Measurements from ENCODE around the gene APLNR. TPM values are rescaled to one million over a fixed set of nuclear protein-coding genes. Genes with fewer than 3 reads are reported as not detected.
"Not testable (repeated sequence)": the region's sequence is repeated elsewhere in the genome, so short reads cannot be mapped to it uniquely, and the experiment has no call there.

APLNR gene
- 26.6 TPM for polyA plus RNA-seq (2013, experiment 1 of 2)
- polyA plus RNA-seq (2013, experiment 2 of 2): 21.2 TPM

DNA sequence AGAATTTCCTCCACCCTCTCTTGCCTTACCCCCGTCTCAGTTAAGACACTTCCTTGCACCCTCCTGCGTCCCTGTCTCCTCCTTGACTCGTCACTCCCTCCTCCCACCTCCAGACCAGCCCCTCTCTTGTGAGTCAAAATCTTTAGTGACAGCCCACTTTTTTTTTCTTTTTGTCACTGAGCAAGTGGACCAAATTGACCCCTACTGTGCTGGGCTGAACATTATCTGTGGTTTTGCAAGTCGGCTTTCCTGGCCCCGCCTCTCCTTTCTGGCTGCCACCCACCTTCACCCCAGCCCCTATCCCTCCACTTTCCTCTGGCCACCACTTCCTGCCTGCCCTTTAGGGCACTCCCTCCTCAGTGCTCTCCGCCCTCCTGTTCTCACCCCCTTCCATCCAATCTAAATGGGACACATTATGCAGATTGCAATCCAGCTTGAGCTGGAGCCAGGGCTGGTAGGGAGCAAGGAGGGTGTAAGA, at the start of gene APLNR:
TSS of gene APLNR (minus strand) at position 47 of the 478 bp plus-strand sequence. CDS start 246 bp downstream, outside the sequence.
- 22% methylated on average over 6 of the region's 6 CpGs for WGBS
- H3K27ac ChIP-seq (ENCODE audit: low read depth, low read length): no peak within 1 kb of the TSS
- H3K36me3 ChIP-seq (ENCODE audit: insufficient read depth, low read length): no peaks in the 10 kb centered on the region
- peaks cover 16% of the 10 kb centered on the region for H3K4me1 ChIP-seq (ENCODE audit: insufficient read depth, low read length)
- no peak within 1 kb of the TSS for H3K9ac ChIP-seq (ENCODE audit: low read depth, low read length)
- no peaks in the 10 kb centered on the region for H3K27me3 ChIP-seq (ENCODE audit: insufficient read depth, low read length)
- H3K4me3 ChIP-seq (ENCODE audit: low read length): no peak within 1 kb of the TSS
- no peaks in the 10 kb centered on the region for H3K9me3 ChIP-seq (ENCODE audit: insufficient read depth, low read depth, low read length)

DNA sequence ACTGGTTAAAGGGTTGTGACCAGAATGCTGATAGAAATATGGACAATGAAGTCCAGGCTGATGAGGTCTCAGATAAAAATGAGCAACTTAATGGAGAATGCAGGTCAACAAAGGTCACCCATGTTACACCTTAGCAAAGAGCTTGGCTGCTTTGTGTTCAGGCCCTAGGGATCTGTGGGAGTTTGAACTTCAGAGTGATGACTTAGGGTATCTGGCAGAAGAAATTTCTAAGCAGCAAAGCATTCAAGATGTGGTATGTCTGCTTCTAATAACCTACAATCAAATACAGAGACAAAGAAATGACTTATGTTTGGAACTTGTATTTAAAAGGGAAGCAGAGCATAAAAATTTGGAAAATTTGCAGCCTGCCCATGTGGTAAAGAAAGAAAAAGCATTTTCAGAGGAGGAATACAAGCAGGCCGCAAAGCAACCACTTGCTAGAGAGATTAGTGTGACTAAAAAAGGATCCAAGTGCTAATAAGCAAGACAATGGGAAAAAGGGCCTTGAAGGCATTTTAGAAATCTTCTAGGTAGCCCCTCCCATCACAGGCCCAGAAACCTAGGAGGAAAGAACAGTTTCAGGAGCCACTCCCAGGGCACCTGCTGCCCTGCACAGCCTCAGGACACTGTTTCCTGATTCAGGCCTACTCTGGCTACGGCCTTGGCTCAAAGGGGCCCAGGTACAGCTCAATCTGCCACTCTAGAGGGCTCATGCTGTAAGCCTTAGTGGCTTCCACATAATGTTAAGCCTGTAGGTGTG, 46.4 kb upstream of the APLNR start:
- Histone ChIP-seq H3K4me1 (ENCODE audit: insufficient read depth, low read length) (peaks cover 17% of the 10 kb centered on the region), H3K36me3 (ENCODE audit: insufficient read depth, low read length) (no peaks in the 10 kb centered on the region), H3K9me3 (ENCODE audit: insufficient read depth, low read depth, low read length) (0 out of 2 replicates have a peak, but pooled peaks cover 2% of the 10 kb centered on the region), H3K27me3 (ENCODE audit: insufficient read depth, low read length) (no peaks in the 10 kb centered on the region), H3K9ac (ENCODE audit: low read depth, low read length) (no peak overlapping the region), H3K4me3 (ENCODE audit: low read length) (no peak overlapping the region), H3K27ac (ENCODE audit: low read depth, low read length) (peak overlapping the region; percentile 70; the same call in 1 of the 2 replicates)
- 37% methylated on average over 2 of the region's 2 CpGs for WGBS

DNA sequence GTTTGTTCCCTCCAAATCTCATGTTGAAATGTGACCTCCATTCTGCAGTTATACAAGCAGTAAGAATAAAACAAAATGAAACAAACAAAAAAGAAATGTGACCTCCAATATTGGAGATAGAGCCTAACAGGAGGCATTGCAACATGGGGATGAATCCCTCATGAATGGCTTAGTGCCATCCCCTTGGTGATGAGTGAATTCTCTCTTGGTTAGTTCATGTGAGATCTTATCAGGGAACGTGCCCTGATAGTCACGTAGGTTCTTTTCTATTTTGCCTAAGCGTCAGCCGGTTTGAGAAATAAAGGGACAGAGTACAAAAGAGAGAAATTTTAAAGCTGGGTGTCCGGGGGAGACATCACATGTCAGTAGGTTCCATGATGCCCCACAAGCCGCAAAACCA, 44.5 kb upstream of the APLNR start:
- H3K9ac ChIP-seq (ENCODE audit: low read depth, low read length); H3K4me3 ChIP-seq (ENCODE audit: low read length); H3K27ac ChIP-seq (ENCODE audit: low read depth, low read length); H3K9me3 ChIP-seq (ENCODE audit: insufficient read depth, low read depth, low read length); H3K27me3 ChIP-seq (ENCODE audit: insufficient read depth, low read length); H3K36me3 ChIP-seq (ENCODE audit: insufficient read depth, low read length): not testable (repeated sequence)
- peaks cover 28% of the 10 kb centered on the region for H3K4me1 ChIP-seq (ENCODE audit: insufficient read depth, low read length)
- WGBS: 85% methylated on average over 6 of the region's 6 CpGs

DNA sequence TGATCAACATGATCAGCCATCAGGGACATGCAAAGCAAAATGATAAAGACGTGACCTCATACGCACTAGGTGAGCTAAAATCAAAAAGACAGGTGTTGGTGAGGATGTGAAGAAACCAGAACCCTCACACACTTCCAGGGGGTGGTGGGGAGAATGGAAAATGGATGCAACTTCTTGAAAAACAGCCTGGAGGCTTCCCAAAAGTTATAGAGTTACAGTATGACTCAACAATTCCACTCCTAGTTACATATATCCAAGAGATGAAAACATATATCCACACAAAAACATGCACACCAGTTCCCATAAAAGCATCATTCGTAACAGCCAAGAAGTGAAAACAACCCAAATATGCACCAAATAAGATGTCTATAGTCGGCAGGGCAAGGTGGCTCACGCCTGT, 42.1 kb upstream of the APLNR start:
- WGBS: 95% methylated on average over 5 of the region's 5 CpGs
- Histone ChIP-seq H3K9ac (ENCODE audit: low read depth, low read length) (no peak overlapping the region), H3K9me3 (ENCODE audit: insufficient read depth, low read depth, low read length) (0 out of 2 replicates have a peak, but pooled peaks cover 2% of the 10 kb centered on the region), H3K4me3 (ENCODE audit: low read length) (no peak overlapping the region), H3K27ac (ENCODE audit: low read depth, low read length) (no peak overlapping the region), H3K27me3 (ENCODE audit: insufficient read depth, low read length) (peaks cover 14% of the 10 kb centered on the region), H3K36me3 (ENCODE audit: insufficient read depth, low read length) (no peaks in the 10 kb centered on the region), H3K4me1 (ENCODE audit: insufficient read depth, low read length) (peaks cover 23% of the 10 kb centered on the region)

DNA sequence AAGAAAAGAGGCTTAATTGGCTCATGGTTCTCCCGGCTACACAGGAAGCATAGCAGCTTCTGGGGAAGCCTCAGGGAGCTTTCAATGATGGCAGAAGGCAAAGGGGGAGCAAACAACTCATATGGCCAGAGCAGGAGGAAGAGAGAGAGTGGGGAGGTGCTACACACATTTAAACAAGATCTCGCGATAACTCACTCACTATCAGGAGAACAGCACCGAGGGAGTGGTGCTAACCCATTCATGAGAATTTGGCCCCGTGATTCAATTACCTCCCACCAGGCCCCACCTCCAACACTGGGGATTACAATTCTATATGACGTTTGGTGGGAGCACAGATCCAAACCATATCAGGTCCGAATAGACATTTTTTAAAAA, 41.7 kb upstream of the APLNR start:
- 0 out of 2 replicates have a peak, but pooled peaks cover 2% of the 10 kb centered on the region for H3K9me3 ChIP-seq (ENCODE audit: insufficient read depth, low read depth, low read length)
- peaks cover 19% of the 10 kb centered on the region for H3K4me1 ChIP-seq (ENCODE audit: insufficient read depth, low read length)
- H3K9ac ChIP-seq (ENCODE audit: low read depth, low read length): no peak overlapping the region
- H3K36me3 ChIP-seq (ENCODE audit: insufficient read depth, low read length): no peaks in the 10 kb centered on the region
- peaks cover 14% of the 10 kb centered on the region for H3K27me3 ChIP-seq (ENCODE audit: insufficient read depth, low read length)
- 91% methylated on average over 7 of the region's 7 CpGs for WGBS
- no peak overlapping the region for H3K4me3 ChIP-seq (ENCODE audit: low read length)
- H3K27ac ChIP-seq (ENCODE audit: low read depth, low read length): no peak overlapping the region

DNA sequence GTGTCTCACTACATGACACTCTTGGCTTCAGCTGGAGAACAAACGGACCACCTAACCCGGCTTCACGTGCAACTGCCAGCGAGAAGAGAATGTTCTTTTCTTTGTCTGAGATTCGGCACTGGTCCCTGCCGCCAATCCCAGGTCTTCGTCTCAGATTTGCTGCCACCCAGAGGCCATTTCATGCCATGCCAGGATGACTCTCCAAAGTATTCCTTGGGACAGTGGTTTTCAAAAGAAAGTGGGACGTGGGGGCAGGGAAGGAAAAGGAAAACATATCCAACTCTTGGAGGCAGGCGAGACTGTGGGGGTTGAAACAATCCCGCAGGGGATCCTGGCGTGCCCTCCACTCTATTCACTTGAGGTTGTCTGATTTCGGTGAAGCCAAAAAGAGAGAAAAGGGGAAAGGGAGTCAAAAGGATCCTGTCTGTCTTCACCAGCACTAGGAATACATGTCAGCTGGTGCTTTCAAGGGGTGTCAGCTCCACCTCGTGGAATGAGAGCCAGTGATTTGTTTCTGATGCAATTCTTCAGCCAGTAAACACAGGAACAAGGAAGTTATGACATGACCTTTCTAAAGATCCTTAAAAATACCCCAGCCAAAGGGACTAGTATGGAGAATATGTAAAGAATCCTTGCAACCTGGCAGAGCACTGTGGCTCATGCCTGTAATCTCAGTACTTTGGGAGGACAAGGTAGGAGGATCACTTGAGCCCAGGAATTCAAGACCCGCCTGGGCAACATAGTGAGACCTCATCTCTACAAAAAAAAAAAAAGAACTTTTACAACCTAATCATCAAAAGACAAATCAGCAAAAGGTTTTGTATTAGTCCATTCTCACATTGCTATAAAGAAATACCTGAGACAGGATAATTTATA, 41.0 kb upstream of the APLNR start:
- WGBS: 12% methylated on average over 14 of the region's 14 CpGs

DNA sequence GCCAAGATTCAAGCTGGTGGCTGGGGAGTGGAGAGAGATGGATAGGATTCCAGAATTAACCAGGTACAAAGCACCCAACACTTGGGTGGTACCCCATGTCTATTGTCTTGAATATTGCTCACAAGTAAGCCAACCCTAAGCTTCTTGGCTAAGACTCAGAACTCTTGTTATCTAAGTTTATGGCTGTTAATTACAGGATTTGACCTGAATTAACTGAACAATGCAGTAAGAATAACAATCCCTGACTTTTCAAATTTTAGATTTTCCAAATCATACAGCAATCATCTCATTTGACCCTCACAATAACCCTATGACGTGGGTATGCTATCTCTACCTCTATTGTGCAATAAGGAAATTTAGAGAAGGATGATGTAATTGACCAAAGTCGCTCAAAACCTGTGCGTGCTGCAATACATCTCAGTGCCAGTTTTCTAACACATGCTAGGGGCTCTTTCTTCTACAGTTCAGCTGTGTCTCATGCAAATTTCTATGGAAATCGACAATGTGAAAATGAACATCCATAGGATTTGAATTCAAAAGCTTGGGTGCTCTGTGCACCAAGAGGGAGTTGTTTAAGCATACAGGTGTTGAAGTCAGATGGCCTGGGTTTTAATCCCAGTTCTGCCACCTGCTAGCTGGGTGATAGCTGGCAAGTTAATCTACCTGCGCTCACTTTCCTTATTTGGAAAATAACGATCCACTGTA, 40.1 kb upstream of the APLNR start:
- H3K4me3 ChIP-seq (ENCODE audit: low read length): no peak overlapping the region
- H3K9me3 ChIP-seq (ENCODE audit: insufficient read depth, low read depth, low read length): 0 out of 2 replicates have a peak, but pooled peaks cover 4% of the 10 kb centered on the region
- no peak overlapping the region for H3K9ac ChIP-seq (ENCODE audit: low read depth, low read length)
- WGBS: 94% methylated on average over 4 of the region's 6 CpGs
- H3K27ac ChIP-seq (ENCODE audit: low read depth, low read length): no peak overlapping the region
- H3K4me1 ChIP-seq (ENCODE audit: insufficient read depth, low read length): peaks cover 10% of the 10 kb centered on the region
- H3K27me3 ChIP-seq (ENCODE audit: insufficient read depth, low read length): peaks cover 14% of the 10 kb centered on the region
- H3K36me3 ChIP-seq (ENCODE audit: insufficient read depth, low read length): no peaks in the 10 kb centered on the region

More for the DNA sequence above, 41.0 kb upstream of the APLNR start:
- Histone ChIP-seq H3K4me1 (ENCODE audit: insufficient read depth, low read length) (peaks cover 14% of the 10 kb centered on the region), H3K36me3 (ENCODE audit: insufficient read depth, low read length) (no peaks in the 10 kb centered on the region), H3K27me3 (ENCODE audit: insufficient read depth, low read length) (peaks cover 14% of the 10 kb centered on the region), H3K9me3 (ENCODE audit: insufficient read depth, low read depth, low read length) (0 out of 2 replicates have a peak, but pooled peaks cover 4% of the 10 kb centered on the region), H3K4me3 (ENCODE audit: low read length) (peak overlapping the region; percentile 33), H3K9ac (ENCODE audit: low read depth, low read length) (peak overlapping the region; percentile 57; the same call in 1 of the 2 replicates), H3K27ac (ENCODE audit: low read depth, low read length) (peak overlapping the region; percentile 32; the same call in 1 of the 2 replicates)

DNA sequence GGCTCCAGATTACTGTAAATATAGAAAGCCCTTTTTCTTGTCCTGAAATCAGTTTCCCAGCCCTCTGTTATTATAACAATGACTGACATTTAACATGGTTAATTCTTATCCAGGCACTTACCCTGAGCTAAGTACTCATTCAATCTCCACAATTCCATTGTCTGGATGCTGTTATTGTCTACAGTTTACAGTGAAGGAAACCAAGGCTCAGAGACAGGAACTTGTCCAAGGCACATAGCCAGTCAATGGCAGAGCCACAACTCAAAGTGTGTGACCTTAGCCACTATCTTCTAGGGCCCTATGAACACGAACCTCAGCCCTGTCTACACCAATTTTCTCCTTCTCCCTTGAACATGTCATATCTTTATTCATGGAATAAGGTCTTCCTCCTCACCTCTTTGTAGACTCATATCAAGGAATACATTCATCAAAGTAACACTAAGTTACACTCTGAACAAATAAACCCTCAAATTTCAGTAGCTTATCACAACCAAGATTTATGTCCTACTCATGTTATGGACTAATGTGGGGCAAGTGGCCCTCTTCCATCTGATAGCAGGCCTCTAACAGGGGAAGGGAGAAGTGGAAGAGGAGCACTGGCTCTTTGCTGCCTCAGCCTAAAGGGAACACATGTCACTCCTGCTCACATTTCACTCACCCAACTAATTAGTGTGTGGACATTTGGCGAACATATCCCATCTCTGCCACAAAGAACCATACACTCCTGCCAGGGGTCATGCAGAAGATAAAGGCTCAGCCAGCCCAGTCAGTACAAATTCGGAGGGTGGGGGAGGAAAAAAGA, 39.3 kb upstream of the APLNR start:
- H3K9me3 ChIP-seq (ENCODE audit: insufficient read depth, low read depth, low read length): 0 out of 2 replicates have a peak, but pooled peaks cover 2% of the 10 kb centered on the region
- 83% methylated on average over 3 of the region's 3 CpGs for WGBS
- H3K27ac ChIP-seq (ENCODE audit: low read depth, low read length): no peak overlapping the region
- H3K4me3 ChIP-seq (ENCODE audit: low read length): no peak overlapping the region
- H3K4me1 ChIP-seq (ENCODE audit: insufficient read depth, low read length): peaks cover 10% of the 10 kb centered on the region
- H3K9ac ChIP-seq (ENCODE audit: low read depth, low read length): no peak overlapping the region
- H3K36me3 ChIP-seq (ENCODE audit: insufficient read depth, low read length): no peaks in the 10 kb centered on the region
- H3K27me3 ChIP-seq (ENCODE audit: insufficient read depth, low read length): peaks cover 14% of the 10 kb centered on the region

DNA sequence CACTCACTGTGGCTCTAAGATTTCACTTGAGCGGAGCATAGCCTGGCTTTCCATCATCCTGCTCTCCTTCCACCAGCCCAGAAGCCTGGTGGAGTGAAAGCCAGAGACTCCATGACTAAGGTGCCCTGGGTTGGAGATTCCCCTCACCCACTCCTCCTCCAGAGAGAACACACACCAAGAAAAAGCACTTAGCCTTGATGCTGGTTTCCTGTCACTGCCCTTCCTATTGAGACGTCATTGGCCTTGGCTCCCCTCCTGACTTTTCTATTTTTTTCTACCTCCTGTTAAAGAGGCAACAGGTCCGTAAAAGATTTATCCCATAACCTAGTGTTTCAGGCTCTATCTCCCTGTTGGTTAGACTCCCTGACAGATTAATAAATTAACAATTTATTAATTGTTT, 38.5 kb upstream of the APLNR start:
- WGBS: 85% methylated on average over 3 of the region's 3 CpGs
- Histone ChIP-seq H3K36me3 (ENCODE audit: insufficient read depth, low read length) (no peaks in the 10 kb centered on the region), H3K4me3 (ENCODE audit: low read length) (no peak overlapping the region), H3K27me3 (ENCODE audit: insufficient read depth, low read length) (peaks cover 14% of the 10 kb centered on the region), H3K27ac (ENCODE audit: low read depth, low read length) (no peak overlapping the region), H3K9me3 (ENCODE audit: insufficient read depth, low read depth, low read length) (0 out of 2 replicates have a peak, but pooled peaks cover 2% of the 10 kb centered on the region), H3K9ac (ENCODE audit: low read depth, low read length) (no peak overlapping the region), H3K4me1 (ENCODE audit: insufficient read depth, low read length) (peaks cover 10% of the 10 kb centered on the region)

DNA sequence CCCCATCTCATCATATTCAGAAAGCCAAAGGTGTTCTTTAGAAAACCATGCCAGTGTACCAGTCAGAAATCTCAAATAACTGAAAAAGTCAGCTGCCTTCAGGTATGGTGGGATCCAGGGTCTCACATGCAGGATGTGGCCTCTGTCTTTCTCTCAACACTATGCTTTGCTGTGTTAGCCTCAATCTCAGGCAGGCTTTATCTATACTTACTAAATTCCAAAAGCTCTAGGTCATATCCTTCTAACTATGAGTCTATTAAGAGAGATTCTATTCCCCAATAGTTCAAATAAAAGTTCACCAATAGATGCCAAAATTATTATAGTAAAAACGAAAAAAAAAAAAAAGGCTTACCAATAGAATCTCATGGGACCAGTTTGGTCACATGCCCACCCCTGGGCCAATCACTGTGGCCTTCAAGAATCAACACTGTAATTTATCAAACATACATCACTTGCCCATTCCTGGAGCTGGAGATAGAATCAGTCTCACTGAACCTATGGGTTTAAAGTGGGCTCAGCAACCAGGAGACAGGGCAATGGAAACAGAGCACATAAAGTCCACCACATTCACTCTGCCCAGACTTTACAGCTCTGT, 38.0 kb upstream of the APLNR start:
- H3K4me1 ChIP-seq (ENCODE audit: insufficient read depth, low read length): peaks cover 10% of the 10 kb centered on the region
- no peak overlapping the region for H3K4me3 ChIP-seq (ENCODE audit: low read length)
- no peak overlapping the region for H3K9ac ChIP-seq (ENCODE audit: low read depth, low read length)
- 0 out of 2 replicates have a peak, but pooled peaks cover 2% of the 10 kb centered on the region for H3K9me3 ChIP-seq (ENCODE audit: insufficient read depth, low read depth, low read length)
- H3K27me3 ChIP-seq (ENCODE audit: insufficient read depth, low read length): peaks cover 14% of the 10 kb centered on the region
- H3K36me3 ChIP-seq (ENCODE audit: insufficient read depth, low read length): no peaks in the 10 kb centered on the region
- no peak overlapping the region for H3K27ac ChIP-seq (ENCODE audit: low read depth, low read length)
- WGBS: 100% methylated on average over 1 of the region's 1 CpG
